Kidney (tissue), 2 donors: ENCODE measurements around the gene RNU2-63P. TPM values are rescaled to one million over a fixed set of nuclear protein-coding genes. Genes with fewer than 3 reads are reported as not detected.

ENCODE experiments used
- polyA plus RNA-seq: library from polyadenylated mRNA; stranded (reverse); fragments of 350-450 nt; fragmentation: Illumina TruSeq; extraction: RNeasy Lipid Tissue Mini Kit (QIAGEN cat#74804); gene quantifications from one replicate; pipeline ENCODE4 v1.2.3, GENCODE V29; 2014; ENCODE audit warnings: low read depth, low replicate concordance; ENCODE audit not compliant: insufficient read depth
- total RNA-seq: library from RNA; stranded (reverse); fragmentation: NEBNext Ultra II Directional; extraction: Animal tissue kit (Norgen Biotek cat#: 25700); gene quantifications from one replicate; pipeline ENCODE4 v1.2.1, GENCODE V29; 2021
- donor health status: DM: yes; HTN: yes; CAD: no.

RNU2-63P gene
- total and polyA plus RNA-seq, 2 donors from 2014 or later: 2.4 TPM; not detected in 1

Other genes with a start within 250 kb of the RNU2-63P start
- gene RGPD2, start 190.8 kb downstream of the RNU2-63P start, total RNA-seq: 4.0 TPM
- gene RGPD2, start 190.8 kb downstream of the RNU2-63P start, polyA plus RNA-seq: 0.06 TPM
- 23.6 TPM for gene KRCC1, start 39.2 kb upstream of the RNU2-63P start, total RNA-seq
- gene KRCC1, start 39.2 kb upstream of the RNU2-63P start, polyA plus RNA-seq: 26.3 TPM
- not detected for gene SMYD1, start 51.3 kb upstream of the RNU2-63P start, total RNA-seq
- gene SMYD1, start 51.3 kb upstream of the RNU2-63P start, polyA plus RNA-seq: not detected
- gene FABP1, start 111.5 kb upstream of the RNU2-63P start, total RNA-seq: not detected
- gene FABP1, start 111.5 kb upstream of the RNU2-63P start, polyA plus RNA-seq: 1,596 TPM
- 26.7 TPM for gene THNSL2, start 153.8 kb upstream of the RNU2-63P start, total RNA-seq
- gene THNSL2, start 153.8 kb upstream of the RNU2-63P start, polyA plus RNA-seq: 52.3 TPM